Neural cell (in vitro differentiated cells): ENCODE data around the gene EVA1B. TPM values are rescaled to one million over a fixed set of nuclear protein-coding genes. Genes with fewer than 3 reads are reported as not detected.

Source experiments
- H2AFZ ChIP-seq: fragments of 200-600, 300-800 bp; sonication (generic), shearing (Covaris generic); 2 replicates; pipeline ENCODE4 v1.6.0; 2014; ENCODE audit warnings: low read depth, mild to moderate bottlenecking, antibody characterized with exemption, low read length, moderate library complexity
- H3F3A ChIP-seq: fragments of 200-600 bp; shearing (Covaris generic); 2 replicates; pipeline ENCODE4 v1.6.1; 2016; ENCODE audit warnings: mild to moderate bottlenecking, moderate library complexity, mixed read lengths, antibody characterized with exemption, low read length; ENCODE audit not compliant: insufficient read depth, poor library complexity, severe bottlenecking
- H3K27ac ChIP-seq: fragments of 200-600, 300-800 bp; sonication (generic), shearing (Covaris generic); 2 replicates; pipeline ENCODE4 v1.5.1; 2014; ENCODE audit warnings: mild to moderate bottlenecking, low read length, moderate library complexity
- H3K27me3 ChIP-seq: fragments of 300-800, 200-600 bp; sonication (generic), shearing (Covaris generic); 2 replicates; pipeline ENCODE4 v1.6.0; 2014; ENCODE audit warnings: mild to moderate bottlenecking, low read depth, low read length, moderate library complexity; ENCODE audit not compliant: insufficient read depth
- H3K36me3 ChIP-seq: fragments of 300-800, 200-600 bp; sonication (generic), shearing (Covaris generic); 2 replicates; pipeline ENCODE4 v1.5.1; 2014; ENCODE audit warnings: mild to moderate bottlenecking, antibody characterized with exemption, low read length, moderate library complexity; ENCODE audit not compliant: insufficient read depth
- H3K4me2 ChIP-seq: fragments of 300-800, 200-600 bp; sonication (generic), shearing (Covaris generic); 2 replicates; pipeline ENCODE4 v1.6.0; 2014; ENCODE audit warnings: mild to moderate bottlenecking, low read length
- H3K4me3 ChIP-seq: fragments of 300-800, 200-600 bp; sonication (generic), shearing (Covaris generic); 2 replicates; pipeline ENCODE4 v1.5.1; 2014; ENCODE audit warnings: mild to moderate bottlenecking, low read length, moderate library complexity
- H3K79me2 ChIP-seq: fragments of 200-600 bp; shearing (Covaris generic); replicated peaks from 2 replicates; pipeline ENCODE4 v1.6.0; 2014; ENCODE audit warnings: mild to moderate bottlenecking, low read length, moderate library complexity; ENCODE audit not compliant: insufficient read depth
- H3K9ac ChIP-seq: fragments of 300-800, 200-600 bp; sonication (generic), shearing (Covaris generic); 2 replicates; pipeline ENCODE4 v1.6.1; 2016; ENCODE audit warnings: mild to moderate bottlenecking, low read length, mixed read lengths
- H3K9me2 ChIP-seq: fragments of 200-600 bp; shearing (Covaris generic); 2 replicates; pipeline ENCODE4 v1.6.1; 2016; ENCODE audit warnings: mild to moderate bottlenecking, low read length, mixed read lengths; ENCODE audit not compliant: insufficient read depth
- H3K9me3 ChIP-seq: fragments of 200-600, 300-800 bp; sonication (generic), shearing (Covaris generic); 2 replicates; pipeline ENCODE4 v1.6.1; 2016; ENCODE audit warnings: mild to moderate bottlenecking, mixed run types, low read length, moderate library complexity, mixed read lengths
- H4K20me1 ChIP-seq: fragments of 200-600 bp; shearing (Covaris generic); 2 replicates; pipeline ENCODE4 v1.6.1; 2016; ENCODE audit warnings: mild to moderate bottlenecking, mixed run types; ENCODE audit not compliant: insufficient read depth
- CTCF ChIP-seq: fragments of 450-650 bp; IDR thresholded peaks from 2 replicates; pipeline ENCODE4 v1.5.1; 2014; ENCODE audit warnings: antibody characterized with exemption, mild to moderate bottlenecking, moderate library complexity; ENCODE audit not compliant: poor library complexity, severe bottlenecking
- EP300 ChIP-seq: fragments of 450-650 bp; conservative IDR thresholded peaks from 2 replicates; pipeline ENCODE4 v1.6.1; 2014; ENCODE audit warnings: antibody characterized with exemption, mild to moderate bottlenecking, moderate library complexity; ENCODE audit not compliant: poor library complexity, severe bottlenecking
- EZH2 ChIP-seq: fragments of 200-600, 300-800 bp; shearing (Covaris generic), sonication (generic); IDR thresholded peaks from 2 replicates; pipeline ENCODE4 v1.6.1; 2014; ENCODE audit warnings: antibody characterized with exemption, low read length, borderline replicate concordance, mild to moderate bottlenecking; ENCODE audit not compliant: insufficient read depth, poor library complexity, severe bottlenecking
- MXI1 ChIP-seq: fragments of 450-650 bp; conservative IDR thresholded peaks from 2 replicates; pipeline ENCODE4 v1.6.1; 2014; ENCODE audit warnings: antibody characterized with exemption, mild to moderate bottlenecking; ENCODE audit not compliant: poor library complexity, severe bottlenecking
- POLR2AphosphoS5 ChIP-seq: IDR thresholded peaks from 2 replicates; pipeline ENCODE4 v1.6.1; 2012
- RAD21 ChIP-seq: fragments of 450-650 bp; conservative IDR thresholded peaks from 2 replicates; pipeline ENCODE4 v1.6.1; 2014; ENCODE audit warnings: antibody characterized with exemption, mild to moderate bottlenecking, moderate library complexity
- REST ChIP-seq: IDR thresholded peaks from 2 replicates; pipeline ENCODE4 v1.6.1; 2012; ENCODE audit warnings: borderline replicate concordance
- SMC3 ChIP-seq: fragments of 450-650 bp; conservative IDR thresholded peaks from 2 replicates; pipeline ENCODE4 v1.6.1; 2014; ENCODE audit warnings: antibody characterized with exemption, mild to moderate bottlenecking, moderate library complexity; ENCODE audit not compliant: poor library complexity
- TAF1 ChIP-seq: IDR thresholded peaks from 2 replicates; pipeline ENCODE4 v1.6.1; 2012; ENCODE audit warnings: low read depth
- polyA plus RNA-seq: library from polyadenylated mRNA; depleted of rRNA; stranded (reverse); fragments of >200 nt; gene quantifications from 2 replicates; pipeline ENCODE4 v1.2.3, GENCODE V29; 2014

EVA1B gene
- polyA plus RNA-seq, 1 donor from 2014 or later, result 0.25 TPM

- Histone ChIP-seq H3K27me3 (no peaks in the 10 kb centered on the region), H3K9me3 (no peaks in the 10 kb centered on the region), H4K20me1 (no peaks in the 10 kb centered on the region), H3K27ac (no peak overlapping the region), H3K9me2 (no peaks in the 10 kb centered on the region), H3K4me3 (no peak overlapping the region), H3K79me2 (no peaks in the 10 kb centered on the region), H3K9ac (no peak overlapping the region), H3K36me3 (peaks cover 6% of the 10 kb centered on the region), H3K4me2 (no peak overlapping the region), H3F3A (no peaks in the 10 kb centered on the region), H2AFZ (no peak overlapping the region)
- TF ChIP-seq POLR2AphosphoS5 (no peak), RAD21 (no peak), EP300 (no peak), SMC3 (no peak), MXI1 (no peak), CTCF (no peak), REST (no peak), TAF1 (no peak), EZH2 (no peak)
Measured at GRCh38 chr1:36301220-36301619, 22.2 kb downstream of the EVA1B start.

GRCh38 chr1:36300526-36300925, 22.9 kb downstream of the EVA1B start:
- no peak overlapping the region for H3K9ac ChIP-seq
- H4K20me1 ChIP-seq, result no peaks in the 10 kb centered on the region
- no peaks in the 10 kb centered on the region for H3F3A ChIP-seq
- H2AFZ ChIP-seq, result no peak overlapping the region
- H3K27me3 ChIP-seq, result no peaks in the 10 kb centered on the region
- no peak overlapping the region for H3K4me2 ChIP-seq
- H3K9me3 ChIP-seq, result no peaks in the 10 kb centered on the region
- H3K27ac ChIP-seq, result no peak overlapping the region
- TF ChIP-seq MXI1, result no peak
- no peak for TF ChIP-seq SMC3
- no peak for TF ChIP-seq EZH2
- no peak for TF ChIP-seq CTCF
- TF ChIP-seq REST, result no peak
- no peak for TF ChIP-seq TAF1
- no peak for TF ChIP-seq EP300
- TF ChIP-seq POLR2AphosphoS5, result no peak
- TF ChIP-seq RAD21, result no peak
- H3K36me3 ChIP-seq, result peaks cover 6% of the 10 kb centered on the region
- H3K4me3 ChIP-seq, result no peak overlapping the region
- no peaks in the 10 kb centered on the region for H3K79me2 ChIP-seq
- H3K9me2 ChIP-seq, result no peaks in the 10 kb centered on the region
